A549 (cell line): ENCODE data around the gene PRR7.

Experiments used
- FOXS1 ChIP-seq: fragments of 250-450 bp; sonication (Bioruptor Pico); IDR thresholded peaks from 2 replicates; pipeline ENCODE4 v1.5.0; 2020; ENCODE audit warnings: mild to moderate bottlenecking, moderate library complexity
- TF ChIP-seq, protein P1 (sequence below): fragments of >200 bp; sonication (Bioruptor Twin); formaldehyde crosslinking; IDR thresholded peaks from 3 replicates; pipeline ENCODE4 v1.5.1; 2016
- TF ChIP-seq, protein P2 (sequence below): fragments of 200-600 bp; sonication (generic); IDR thresholded peaks from 2 replicates; pipeline ENCODE4 v1.6.1; 2016; ENCODE audit warnings: antibody characterized with exemption, mild to moderate bottlenecking, moderate library complexity

DNA sequence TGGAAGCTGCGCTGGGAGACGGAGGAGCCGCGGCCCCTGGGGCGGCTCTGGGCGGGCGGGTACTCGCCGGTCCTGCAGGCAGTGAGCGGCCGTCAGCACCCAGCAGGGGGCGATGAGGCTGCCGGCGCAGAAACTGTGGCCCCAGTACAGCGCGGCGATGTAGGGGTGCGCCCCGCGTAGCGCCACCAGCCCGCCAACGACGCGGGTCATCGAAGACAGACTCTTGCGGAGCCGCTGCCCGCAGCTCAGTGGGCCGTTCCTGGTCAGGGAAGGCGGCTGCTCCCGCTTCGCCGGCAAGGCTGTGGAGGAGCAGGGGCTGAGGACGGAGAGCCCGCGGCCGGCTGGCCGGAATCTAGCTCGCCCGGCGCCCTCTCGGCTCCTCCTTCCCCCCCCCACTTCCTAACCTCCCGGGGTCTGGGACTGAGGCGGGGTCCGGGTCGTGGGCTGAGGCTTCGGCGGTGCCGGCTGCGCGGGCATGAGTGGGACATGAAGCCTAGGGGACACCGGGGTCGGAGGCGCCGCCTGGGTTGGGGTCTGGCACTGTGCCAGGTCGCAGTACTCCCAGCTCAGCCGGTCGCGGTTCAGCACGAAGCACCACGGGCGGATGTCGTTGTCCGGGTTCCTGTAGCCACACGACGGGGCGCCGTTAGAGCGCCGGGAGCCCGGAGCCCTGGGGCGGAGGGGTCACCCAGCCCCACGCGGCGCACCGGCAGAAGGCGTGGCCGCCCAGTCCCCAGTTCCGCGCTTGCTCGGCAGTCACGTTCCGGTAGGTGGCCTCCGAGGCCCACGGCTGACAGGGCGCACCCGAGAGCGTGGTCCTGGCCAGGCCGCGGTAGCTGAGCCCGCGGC, 42.6 kb upstream of the PRR7 start:
- TF ChIP-seq, protein P1, sequence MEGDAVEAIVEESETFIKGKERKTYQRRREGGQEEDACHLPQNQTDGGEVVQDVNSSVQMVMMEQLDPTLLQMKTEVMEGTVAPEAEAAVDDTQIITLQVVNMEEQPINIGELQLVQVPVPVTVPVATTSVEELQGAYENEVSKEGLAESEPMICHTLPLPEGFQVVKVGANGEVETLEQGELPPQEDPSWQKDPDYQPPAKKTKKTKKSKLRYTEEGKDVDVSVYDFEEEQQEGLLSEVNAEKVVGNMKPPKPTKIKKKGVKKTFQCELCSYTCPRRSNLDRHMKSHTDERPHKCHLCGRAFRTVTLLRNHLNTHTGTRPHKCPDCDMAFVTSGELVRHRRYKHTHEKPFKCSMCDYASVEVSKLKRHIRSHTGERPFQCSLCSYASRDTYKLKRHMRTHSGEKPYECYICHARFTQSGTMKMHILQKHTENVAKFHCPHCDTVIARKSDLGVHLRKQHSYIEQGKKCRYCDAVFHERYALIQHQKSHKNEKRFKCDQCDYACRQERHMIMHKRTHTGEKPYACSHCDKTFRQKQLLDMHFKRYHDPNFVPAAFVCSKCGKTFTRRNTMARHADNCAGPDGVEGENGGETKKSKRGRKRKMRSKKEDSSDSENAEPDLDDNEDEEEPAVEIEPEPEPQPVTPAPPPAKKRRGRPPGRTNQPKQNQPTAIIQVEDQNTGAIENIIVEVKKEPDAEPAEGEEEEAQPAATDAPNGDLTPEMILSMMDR = peak; percentile 71
- TF ChIP-seq FOXS1 (CRISPR knock-in tag) = no peak
- TF ChIP-seq, protein P2, sequence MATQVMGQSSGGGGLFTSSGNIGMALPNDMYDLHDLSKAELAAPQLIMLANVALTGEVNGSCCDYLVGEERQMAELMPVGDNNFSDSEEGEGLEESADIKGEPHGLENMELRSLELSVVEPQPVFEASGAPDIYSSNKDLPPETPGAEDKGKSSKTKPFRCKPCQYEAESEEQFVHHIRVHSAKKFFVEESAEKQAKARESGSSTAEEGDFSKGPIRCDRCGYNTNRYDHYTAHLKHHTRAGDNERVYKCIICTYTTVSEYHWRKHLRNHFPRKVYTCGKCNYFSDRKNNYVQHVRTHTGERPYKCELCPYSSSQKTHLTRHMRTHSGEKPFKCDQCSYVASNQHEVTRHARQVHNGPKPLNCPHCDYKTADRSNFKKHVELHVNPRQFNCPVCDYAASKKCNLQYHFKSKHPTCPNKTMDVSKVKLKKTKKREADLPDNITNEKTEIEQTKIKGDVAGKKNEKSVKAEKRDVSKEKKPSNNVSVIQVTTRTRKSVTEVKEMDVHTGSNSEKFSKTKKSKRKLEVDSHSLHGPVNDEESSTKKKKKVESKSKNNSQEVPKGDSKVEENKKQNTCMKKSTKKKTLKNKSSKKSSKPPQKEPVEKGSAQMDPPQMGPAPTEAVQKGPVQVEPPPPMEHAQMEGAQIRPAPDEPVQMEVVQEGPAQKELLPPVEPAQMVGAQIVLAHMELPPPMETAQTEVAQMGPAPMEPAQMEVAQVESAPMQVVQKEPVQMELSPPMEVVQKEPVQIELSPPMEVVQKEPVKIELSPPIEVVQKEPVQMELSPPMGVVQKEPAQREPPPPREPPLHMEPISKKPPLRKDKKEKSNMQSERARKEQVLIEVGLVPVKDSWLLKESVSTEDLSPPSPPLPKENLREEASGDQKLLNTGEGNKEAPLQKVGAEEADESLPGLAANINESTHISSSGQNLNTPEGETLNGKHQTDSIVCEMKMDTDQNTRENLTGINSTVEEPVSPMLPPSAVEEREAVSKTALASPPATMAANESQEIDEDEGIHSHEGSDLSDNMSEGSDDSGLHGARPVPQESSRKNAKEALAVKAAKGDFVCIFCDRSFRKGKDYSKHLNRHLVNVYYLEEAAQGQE = no peak
